HG03565 (cell line): ENCODE results near the gene CSMD2.
A peak's percentile ranks its signal among the peaks of the same experiment; 100 is the strongest.

Experiments
- ATAC-seq: cut with Tn5 transposase; IDR thresholded peaks from one replicate; pipeline ENCODE4 v1.9.1; 2021; ENCODE audit warnings: mild to moderate bottlenecking, moderate library complexity; ENCODE audit not compliant: unreplicated experiment

The CSMD2 gene

DNA sequence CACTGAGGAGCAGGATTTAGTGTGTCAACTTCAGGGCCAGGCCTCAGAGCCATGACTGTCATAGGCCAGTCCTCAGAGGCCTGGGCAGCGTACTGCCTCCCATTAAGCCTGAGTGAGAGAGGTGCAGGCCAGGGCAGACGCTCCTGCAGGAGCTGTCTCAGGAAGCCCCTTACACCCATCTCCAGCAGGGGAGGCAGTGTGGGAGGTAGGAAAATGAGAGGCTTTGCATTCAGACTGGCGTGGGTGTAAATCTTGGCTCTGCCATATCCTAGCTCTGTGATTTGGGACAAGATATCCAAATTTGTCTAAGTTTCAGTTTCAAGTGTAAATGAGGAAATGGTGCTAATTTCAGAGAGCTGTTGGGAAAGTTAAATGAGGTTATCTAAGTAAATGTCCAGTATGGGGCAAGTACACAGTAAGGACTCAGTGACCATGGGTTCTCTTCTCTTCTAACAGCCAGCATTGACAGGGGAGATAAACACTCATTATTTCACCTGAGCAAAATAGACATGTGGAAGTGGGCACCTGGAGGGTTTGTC lies 508.5 kb downstream of the CSMD2 start:
- ATAC-seq, result no peak

DNA sequence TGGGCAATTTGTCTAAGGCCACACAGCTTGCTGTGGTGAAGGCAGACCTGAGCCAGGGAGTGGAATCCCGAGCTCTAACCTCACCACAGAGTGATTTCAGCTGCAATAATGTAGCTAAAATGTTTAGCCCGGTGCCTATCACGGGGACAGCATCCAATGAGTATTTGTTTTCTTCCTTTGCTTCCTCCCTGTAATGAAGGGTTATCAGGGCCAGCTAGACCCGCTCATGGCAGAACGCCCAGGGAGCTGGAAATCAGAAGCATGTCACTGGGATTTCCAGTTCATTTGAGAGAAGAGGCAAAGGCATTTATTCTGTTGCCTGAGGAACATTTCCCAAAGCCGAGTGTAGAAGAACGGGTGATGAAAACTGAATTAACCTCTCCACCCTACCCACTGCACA lies 509.5 kb downstream of the CSMD2 start:
- ATAC-seq, result no peak

DNA sequence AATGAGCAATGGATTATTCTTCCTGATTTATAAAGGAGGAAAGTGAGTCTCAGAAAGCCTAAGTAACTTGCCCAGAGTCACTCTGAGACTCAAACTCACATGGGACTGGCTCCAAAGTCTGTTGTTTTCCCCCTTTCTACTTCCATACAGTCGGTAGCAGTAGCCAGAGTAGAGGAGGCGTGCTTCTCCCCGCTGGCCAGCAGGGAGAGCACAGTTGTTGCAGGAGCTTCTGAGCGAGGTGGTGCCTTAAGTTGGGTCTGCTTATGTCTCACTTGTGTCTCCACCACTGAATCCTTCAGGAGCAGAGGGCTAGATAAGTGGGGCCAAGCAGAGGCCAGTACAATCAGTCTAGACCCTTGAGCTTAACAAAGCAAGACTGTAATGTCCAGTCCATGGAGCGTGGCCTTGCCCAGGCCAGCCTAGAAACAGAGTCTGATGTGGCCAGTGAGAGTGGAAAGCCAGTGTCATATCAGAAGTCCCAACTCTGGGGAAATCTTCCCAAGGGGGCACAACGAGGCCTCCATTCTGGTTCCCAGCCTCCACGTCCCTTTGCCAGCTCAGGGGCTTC lies 510.7 kb downstream of the CSMD2 start:
- no peak for ATAC-seq

DNA sequence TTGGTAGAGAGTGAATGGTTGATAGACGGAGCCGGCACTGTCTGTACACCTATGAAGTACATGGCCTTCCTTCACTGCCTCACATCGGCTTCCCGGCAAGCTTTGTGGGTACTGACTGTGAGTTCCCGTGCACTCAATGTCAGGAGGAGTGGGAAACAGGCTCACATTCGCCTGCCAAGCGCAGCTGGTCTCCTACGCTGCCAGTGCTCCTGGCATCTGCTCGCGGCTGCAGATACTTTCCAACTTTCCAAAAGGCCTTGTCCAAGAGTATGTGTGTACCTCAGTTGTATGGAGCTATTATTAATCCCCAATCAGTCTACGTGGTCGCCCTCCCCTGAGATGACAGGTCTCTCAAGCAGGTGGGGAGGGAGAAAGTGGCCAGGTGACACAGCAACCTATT lies 511.8 kb downstream of the CSMD2 start:
- ATAC-seq, result no peak

DNA sequence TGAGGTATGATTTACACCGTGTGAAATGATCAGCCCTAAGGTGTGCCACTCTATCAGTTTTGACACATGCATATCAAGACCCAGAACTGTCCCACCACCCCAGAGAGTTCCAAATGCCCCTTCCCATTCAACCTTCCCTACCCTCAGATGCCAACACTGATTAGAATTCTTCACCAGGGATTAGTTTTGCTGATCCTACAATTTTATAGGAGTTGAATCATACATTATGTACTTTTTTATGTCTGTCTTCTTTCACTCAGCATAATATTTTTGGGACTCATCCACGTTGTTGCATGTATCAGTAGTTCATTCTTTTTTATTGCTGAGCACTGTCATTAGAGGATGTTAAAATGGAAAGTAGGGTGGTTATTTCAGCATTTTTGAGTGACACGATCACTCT lies 514.3 kb downstream of the CSMD2 start:
- ATAC-seq, result no peak

DNA sequence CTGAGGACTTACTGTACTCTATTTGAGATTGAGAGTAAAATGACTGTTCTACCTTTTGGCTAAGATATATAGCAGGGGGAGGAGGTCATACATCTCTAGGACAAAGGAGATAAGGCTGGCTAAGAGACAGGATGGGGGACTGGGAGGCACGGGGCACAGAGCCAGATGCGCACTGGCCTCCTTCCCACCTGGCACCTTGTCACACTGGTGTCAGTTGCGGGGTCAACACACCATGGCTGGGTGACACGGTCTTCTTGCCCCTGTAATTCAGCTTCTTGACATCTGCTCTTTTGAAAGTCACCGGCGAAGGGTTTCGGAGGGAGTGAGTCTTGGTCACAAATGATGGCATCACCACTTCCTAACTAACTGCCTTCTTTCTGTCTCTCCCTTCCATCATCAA lies 515.3 kb downstream of the CSMD2 start:
- no peak for ATAC-seq

DNA sequence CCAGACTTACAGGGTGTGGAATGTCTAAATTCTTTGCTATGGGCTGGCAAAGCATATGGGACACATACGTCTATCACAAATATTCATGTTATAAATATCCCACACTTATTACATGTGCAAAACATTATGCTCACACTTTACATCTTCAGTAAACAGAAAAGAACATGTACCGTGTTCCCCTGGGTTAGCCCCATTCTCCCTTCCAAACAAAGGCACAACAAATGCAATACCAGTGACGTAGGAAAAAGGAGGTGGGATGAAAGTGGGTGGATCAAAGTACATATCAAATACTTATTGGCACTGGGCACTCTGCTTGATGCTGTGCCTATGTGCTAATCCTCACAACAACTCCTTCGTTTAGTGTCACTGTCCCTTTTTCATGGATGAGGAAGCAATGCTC lies 521.8 kb downstream of the CSMD2 start:
- ATAC-seq, result no peak

DNA sequence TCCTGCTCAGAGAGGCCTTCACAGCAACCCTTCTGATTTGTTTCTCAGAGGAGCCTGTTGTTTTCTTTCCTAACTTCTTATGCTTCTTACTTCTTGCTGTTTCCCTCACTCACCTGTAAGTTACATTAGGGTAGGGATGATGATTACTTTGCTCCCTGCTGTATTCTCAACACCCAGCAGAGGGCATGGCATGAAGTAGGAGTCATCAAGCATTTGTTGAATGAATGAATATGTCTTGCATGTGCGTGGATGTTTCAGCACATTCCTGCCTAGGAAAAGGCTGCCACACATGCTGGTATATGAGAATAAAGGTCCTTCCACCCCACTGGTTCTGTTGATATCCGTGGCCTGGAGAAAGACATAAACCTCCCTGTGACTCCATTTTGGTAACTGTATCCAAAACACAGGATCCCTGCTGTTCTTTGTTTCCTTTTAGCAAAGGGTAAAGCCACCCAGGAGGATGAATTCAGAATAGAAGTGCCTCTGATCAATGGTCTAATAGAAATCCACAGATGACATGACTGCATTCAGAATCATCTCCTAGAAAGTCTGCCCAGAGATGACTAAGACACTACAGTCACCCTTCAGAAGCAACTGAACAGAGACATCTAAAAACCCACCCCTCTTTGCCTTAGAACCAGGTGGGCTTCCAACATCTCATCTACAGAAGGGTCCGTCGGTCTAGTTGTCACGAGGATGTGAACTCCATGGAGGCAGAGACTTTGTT lies 523.8 kb downstream of the CSMD2 start:
- ATAC-seq, result no peak

DNA sequence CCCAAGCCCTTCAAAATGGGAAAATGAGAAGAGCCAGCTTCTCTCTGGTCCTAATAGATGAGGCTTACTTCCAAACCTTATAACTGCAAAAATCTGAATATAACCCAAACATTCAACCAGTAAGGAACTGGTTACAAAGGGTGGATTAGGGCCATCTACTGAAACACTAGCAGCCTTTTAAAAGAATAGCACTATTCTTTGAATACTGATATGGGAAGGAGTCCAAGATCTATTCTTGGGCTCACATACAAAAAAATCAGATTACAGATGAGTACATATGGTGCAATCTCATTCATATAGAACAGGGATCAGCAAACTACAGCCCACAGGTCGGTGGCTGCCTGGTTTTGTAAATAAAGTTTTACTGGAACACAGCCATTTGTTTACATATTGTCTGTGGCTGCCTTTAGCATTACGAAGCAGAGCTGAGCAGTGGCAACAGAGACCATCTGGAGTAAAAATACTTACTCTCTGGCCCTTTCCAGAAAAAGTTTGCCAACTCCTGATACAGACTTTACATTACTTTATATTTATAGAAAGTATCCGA lies 524.8 kb downstream of the CSMD2 start:
- ATAC-seq, result no peak

DNA sequence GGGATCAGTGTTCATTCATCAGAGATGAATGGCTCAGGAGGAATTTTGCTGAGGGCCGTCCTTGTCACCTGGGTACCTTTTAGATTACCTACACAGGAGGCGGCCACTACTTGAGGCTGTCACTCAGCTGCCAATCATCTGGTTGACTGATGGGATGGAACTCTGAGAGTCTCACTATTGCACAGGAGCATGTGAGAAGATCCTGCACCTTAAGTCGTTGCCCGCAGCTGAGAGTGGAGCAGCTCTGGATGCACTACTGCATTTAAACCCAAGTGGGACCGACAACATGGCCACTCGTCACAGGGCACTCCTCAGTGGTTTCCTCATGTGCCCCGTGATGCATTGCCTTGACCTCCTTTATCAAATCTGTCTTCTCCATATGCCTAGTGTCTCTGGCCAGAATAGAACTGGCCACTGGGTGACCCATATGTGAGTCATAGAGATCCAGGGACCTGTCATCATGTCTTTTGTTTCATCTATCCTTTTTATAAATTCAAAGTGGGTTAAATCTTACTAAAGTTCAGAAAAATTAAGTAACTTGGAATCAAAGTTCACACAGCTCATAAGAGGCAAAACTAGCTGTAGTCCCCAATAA lies 527.1 kb downstream of the CSMD2 start:
- ATAC-seq, result no peak

DNA sequence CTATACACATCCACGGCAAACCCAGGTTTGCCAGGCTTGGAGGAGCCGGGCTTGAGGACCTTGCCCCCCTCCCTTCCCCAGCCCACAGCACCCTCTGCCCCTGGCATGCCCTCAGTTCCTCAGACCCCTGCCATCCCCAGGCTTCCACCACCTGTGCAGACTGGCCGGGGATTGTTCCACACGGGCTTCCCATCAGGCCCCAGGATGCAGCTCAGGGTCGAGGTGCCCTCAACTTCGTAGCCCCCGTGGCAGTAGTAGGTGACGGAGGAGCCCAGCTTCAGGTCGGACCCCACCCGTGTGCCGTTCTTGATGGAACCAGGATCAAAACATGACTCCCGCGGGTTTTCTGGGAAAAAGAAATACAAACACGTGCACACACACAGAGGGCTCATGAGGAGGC lies 528.8 kb downstream of the CSMD2 start:
- ATAC-seq, result no peak

DNA sequence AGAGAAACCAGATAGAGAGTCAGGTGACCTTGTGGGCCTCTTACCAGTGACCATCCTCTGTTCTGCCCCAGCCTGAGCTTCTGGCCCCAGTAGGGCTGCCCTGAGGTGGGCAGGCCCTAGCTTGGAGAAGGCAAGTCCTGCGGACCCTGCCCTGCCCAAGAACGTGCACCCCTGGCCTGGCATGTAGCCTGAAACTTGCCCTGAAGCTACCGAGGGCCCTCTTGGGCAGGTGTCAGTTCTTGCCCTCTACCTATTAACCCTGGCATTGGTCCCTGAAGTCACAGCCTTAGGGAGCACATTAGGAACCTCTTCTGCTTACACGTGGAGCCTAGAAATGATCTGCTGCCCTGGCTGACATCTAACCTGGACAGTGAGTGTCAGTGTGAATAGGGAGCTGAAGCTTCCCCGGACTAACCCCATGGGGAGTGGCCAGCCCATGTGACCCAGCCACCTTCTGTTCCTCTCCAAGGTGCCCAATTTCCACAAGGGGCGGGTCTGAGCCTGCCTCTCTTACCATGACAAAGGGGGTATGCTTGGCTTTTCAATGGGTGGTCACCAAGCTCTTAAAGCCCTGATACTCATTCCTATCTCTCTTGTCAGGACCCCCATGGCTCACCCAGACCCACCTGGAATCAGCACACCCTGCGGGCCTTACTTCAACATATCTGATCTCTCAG lies 529.6 kb downstream of the CSMD2 start:
- no peak for ATAC-seq

DNA sequence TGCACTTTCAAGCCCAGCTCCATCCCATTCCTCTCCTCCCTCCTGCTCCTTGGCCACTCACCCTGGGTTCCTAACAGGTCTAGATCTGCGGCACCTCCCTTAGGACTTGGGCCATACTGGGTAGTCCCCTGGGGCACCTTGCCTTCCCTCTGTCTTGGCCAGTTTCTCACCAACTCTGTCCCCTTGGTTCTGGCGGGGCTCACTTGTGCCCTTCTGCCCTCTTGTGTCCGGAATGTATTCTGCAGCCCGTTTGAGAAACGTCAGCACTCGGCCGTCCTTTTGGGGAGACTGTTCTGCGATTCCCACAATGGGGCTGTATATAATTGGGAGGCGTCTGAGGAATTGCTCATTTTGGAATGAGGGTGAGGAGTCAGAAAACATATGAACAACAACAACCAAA lies 530.2 kb downstream of the CSMD2 start:
- no peak for ATAC-seq

DNA sequence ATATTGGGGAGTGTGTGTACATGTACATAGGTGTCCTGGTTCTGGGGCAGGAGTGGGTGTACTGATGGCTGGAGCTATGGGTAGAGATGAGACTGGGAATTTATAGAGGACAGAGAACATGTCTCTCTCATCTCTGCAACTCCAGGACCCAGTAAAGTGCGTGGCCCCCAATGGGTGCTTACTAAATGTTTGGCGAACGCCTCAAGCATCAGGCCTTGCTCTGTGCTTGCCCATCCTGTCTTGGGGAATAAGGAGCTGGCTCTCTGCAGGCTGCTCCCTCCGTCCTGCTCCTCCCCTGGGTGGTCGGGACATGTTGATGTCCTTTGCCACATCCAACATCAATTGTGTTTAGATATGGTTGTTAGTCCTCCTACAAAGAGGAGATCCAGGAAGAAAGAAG lies 530.9 kb downstream of the CSMD2 start:
- ATAC-seq, result no peak

DNA sequence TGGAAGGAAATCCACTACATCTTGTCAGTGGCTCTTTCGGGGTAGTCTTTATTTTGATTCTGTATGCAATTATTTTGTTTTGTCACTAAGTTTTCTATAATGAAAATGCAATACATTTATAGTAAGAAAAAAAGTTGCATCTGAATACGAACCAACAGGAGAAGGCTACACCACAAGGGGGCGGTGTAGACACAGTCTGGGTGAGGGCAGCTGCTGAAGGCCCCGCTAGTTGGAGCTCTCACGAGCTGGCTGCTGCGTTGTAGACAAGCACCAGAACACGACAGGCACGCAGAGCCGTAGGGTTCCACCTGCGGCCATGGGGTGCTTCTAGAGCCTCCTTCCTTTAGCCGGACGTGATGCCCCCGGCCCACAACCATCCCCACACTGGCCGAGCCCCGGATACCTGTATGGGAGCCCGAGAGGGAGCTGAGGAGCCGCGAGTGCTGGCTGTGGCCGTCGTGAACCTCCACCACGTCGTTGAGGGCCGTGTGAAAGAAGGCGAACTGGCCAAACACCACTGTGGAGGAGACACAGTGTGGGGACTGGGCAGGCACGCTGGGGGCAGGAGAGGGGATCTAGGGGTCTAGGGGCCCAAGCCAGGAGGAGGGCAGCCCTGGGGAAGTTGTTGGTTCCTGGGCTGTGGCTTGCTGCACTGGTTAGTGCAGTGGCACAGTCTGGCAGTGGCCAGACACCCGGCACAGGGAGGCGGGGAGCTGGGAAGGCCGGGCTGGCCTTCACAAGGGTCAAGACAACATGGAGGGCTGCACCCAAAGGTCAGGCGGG lies 531.8 kb downstream of the CSMD2 start:
- peak; percentile 49 for ATAC-seq

DNA sequence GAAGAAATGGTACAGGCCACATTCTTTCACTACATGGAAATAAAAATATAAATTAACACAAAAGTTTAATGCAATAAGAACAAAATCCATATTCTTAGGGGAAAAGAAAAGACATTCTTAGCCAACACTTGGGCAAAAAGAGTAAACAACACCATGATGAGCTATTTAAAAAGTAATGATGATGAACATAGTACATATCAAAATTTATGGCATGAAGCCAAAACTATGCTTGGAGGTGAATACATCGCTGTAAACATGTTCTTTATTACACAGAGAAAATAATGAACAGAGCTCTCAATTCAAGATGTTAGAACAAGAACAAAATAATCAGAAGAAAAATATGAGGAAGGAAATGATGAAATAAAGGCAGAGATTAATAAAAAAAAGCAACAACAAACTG lies 534.3 kb downstream of the CSMD2 start:
- no peak for ATAC-seq

DNA sequence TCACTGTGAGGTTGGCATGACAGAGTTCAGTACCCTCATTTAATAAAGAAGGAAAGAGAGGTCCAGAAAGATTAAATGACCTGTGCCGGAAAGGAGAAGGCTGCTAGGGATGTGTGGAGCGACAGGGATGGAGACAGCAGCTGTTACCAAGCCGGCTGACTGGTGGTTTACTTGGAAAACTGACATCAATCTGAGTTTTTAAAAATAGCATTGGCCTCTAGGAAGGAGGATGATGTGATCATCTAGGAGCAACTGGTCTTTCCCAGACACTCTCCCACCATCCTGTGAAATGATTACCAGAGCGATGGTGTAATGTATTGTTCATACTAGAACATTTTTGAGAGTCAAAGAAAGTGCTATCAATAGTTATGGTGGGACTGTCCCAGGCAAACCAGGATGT lies 538.2 kb downstream of the CSMD2 start:
- no peak for ATAC-seq

DNA sequence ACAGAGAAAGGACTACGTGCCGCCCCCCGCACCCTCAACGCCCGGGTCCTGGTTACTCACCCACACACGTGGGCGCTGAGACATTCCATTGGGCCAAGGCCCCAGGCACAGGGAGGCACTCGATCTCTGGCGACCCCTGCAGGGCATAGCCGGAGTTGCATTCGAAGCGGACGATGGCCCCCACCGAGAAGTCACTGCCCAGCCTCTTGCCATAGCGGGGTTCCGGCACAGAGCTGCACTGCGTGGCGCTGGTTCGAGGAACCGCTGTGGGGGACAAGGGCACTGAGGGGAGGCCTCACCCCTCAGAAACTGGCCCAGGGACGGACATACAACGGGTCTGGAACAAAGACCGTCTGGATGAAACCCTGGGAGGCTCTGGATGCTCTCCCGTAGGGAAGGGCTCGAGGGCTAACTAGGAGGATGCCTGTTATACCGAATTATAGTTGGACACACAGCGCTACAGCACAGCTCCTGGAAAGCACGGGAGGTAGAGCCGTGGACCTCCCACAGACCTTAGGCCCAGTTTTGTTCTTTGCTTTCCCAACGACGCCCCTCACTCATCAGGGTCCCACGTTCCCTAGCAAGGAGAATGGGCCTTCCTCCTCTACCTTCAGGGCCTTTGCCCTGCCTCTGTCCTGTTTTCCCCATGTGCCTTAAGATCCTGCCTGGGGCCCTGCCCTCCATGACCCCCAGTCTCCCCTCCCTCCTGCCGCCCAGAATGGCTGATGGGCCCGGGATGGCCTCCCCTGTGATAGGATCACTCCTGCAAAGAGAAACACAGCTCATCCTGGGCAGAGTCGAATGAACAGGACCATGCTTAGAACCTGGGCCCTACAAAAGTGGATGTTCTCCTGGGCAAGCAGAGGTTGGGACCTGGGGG lies 539.8 kb downstream of the CSMD2 start:
- ATAC-seq, result no peak

DNA sequence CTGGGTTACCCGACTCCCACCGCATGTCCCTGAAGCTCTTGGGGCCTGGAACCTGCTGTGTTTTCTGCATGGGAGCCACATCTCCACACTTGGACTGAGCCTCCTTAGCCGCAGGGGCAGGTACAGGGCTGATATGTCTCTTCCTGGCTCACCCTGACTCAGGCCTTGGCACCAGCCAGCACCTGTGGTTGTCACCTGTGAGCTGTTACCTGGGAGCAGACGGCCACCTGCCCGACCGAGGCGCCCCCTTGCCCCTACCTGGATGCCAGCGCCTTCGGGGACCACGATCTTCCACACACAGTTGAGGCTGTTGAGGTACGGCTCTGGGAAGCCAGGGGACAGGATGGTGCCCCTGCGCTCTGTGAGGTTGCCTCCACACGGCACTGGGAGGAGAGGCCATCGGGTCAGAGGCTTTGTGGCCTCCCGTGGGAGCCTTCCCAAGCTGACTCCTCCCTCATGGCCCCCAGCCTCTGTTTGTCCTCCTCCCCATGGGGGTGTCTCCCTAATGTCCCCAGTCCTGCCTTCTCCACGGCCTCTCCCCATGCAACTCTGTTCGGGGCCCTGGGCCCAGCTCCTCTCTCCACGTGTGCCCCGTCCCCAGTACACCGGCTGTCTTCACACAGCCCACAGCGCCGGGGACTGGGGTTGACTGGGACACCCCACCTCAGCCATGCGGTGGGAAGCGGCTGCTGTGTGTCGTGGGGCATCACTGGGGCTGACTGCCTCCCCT lies 540.6 kb downstream of the CSMD2 start:
- ATAC-seq, result no peak
